NCI-H1105 (cell line): Measurements from ENCODE around the gene PIK3R1.

Source experiments
- DNase-seq: peaks from one replicate; lab custom pipeline; 2025; lab: John Stamatoyannopoulos, UW

Gene PIK3R1

DNA sequence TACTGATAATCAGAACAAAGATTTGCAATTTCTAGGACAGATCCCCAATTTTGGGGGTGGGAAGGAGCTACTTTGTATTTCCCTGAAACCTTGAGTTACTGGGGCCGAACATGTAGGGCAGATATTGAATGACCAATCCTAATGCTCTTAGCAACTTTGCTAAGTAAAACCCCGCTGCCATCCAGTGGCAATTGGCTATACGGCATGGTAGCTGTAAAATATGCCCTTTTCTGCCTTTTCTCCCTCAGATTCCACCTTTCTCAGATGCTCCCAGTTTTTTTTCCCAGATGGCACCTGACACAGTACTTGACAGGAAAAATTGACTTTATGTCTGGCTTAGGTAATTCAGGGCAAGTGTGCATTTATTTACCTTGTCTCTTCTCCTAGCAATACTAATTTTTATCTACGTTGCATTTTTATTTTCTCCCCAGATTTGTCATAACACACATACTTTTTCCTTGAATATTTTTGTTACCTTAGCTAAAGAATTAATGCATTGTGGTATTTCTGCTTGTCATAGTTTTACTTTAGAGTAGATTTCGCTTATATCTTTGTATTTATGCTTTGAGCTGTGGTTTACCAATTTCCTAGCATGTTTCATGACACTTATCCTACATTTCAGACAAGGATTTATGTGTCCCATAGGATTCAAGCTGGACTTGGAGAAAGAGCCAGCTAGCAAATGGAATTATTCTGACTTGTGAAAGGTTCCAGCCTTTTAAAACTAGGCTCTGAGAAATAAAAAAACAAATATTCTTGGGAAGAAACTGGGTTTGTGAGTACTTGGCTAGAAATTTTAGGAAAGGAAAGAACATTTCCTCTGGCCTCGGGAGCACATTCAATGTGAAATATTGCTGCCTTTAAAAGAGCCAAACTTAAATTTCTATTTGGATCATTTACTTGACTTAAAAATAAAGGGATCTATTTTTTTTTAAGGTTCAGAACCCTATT lies 37.4 kb downstream of the PIK3R1 start:
- no peak for DNase-seq

DNA sequence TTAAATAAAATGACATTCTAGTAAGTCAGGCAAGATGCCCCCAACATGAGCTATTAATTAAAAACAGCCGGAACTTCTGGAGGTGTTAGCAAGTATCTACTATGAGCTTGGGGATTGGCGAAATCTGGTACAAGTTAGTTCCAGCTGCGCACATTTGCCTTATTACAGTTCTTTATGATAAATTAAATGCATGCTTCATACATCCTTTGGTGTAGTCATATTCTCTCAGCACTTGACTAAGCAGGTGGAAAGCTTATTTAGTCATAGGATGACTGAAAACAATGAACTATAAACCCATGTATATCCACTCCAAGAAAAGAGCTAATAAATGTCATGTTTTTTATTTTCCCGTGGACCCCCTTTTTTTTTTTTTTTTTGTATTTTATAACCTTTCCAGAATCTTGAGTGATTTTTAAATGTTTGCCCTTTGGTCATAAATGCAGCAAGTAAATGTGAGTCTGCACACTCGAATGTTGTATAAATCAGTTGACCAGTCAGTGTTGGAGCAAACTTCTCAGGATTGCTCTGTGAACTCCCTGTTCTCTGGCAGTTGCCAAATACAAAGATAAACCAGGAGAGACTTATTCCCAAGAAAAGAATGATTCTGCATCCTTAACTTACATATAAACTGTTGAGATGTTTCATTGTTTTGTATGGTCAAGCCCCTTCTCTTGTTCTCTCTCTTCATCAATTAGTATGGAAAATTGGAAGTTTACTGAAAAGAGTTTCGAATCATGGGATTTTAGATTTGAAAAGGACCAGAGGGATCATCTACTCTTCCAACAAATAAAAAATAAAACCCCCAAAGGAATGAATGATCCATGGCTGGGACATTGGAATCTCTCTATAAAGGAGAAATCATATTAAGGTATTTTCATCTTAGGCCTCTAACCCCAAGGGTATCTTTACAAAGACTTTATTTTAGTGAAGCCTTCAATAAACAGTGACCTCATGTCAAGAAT lies 38.3 kb downstream of the PIK3R1 start:
- no peak for DNase-seq

DNA sequence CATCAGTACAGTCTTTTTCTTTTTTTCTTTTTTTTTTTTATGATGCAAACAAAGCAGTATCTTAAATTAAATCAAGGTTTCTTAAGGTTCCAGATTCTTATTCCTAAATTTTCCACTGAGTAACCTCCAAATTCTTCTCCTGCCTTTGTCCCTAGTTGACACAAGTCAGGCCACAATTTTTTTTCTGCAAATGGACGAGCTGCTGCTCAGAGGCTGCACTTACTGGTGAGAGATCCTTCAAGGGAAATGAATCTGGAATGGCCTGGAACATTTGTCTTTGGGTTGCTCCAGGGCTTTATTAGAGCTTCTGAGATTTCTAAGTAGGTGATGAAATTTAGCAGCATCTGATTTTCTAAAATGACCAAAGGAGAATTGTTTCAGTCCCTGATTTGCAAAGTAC lies 39.3 kb downstream of the PIK3R1 start:
- no peak for DNase-seq

GRCh38 chr5:68255305-68256120 lies 40.0 kb downstream of the PIK3R1 start:
- DNase-seq, result no peak

- DNase-seq, result no peak
These were observed 41.7 kb downstream of the PIK3R1 start for GRCh38 chr5:68257210-68257609.

DNA sequence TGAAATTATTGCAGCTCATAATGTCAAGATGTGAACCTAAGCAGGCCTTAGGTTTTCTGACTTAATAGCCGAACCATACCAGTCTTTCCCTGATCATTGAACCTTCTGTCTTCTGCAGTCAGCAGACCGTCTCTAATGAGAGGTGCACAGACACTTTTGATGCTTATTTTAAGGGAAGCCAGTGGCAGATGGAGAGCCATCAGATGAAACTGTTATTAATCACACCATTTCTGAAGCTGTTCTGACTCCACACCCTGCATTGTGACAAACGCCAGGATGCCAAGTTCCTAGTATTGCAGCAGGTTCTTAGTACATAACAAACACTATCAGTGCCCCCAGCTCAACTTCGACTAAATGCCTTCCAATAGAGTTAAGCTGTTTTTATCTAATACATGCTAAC lies 43.0 kb downstream of the PIK3R1 start:
- DNase-seq, result no peak

GRCh38 chr5:68259700-68260099 lies 44.1 kb downstream of the PIK3R1 start:
- DNase-seq, result no peak

GRCh38 chr5:68260467-68260866 lies 44.9 kb downstream of the PIK3R1 start:
- DNase-seq, result no peak

DNA sequence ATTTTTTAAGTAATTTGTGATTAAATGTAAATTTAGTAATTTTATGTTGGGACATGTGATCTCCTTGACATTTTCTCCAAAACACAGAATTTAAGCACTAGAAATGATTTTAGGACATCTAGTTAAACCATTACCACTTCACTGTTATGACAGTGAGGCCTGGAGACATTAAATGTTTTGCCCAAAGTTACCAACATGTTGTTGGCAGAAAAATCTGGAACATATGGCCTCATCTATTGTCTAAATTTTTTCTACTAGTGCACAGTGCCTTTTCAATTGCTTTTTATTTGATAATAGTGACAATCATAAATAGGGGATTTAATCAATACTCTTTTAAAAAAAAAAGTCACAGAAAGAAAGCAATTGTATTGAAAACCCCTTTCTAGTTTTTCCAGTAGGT lies 45.6 kb downstream of the PIK3R1 start:
- DNase-seq, result no peak

DNA sequence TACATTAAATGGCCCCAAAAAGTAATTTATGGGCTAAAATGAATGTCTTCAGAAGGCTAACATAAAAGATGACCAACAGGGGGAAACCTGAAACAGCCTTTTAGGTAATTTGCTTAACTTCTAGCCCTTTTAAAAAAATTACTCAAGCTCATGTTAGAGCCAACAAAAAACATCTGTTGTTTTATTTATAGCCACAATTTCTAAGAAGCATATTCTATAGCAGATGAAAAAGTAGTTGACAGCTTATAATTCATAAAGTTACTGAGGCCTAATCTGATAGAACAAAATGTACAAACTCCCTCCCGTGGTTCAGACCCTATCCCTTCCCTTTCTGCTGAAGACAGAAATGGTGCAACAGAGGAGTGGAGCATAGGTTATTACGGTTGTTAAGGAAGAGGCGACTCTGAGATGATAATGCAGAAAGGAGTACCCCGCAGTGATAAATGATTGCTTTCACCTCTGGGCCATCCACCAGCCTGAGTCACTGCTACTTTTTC lies 46.1 kb downstream of the PIK3R1 start:
- no peak for DNase-seq

DNA sequence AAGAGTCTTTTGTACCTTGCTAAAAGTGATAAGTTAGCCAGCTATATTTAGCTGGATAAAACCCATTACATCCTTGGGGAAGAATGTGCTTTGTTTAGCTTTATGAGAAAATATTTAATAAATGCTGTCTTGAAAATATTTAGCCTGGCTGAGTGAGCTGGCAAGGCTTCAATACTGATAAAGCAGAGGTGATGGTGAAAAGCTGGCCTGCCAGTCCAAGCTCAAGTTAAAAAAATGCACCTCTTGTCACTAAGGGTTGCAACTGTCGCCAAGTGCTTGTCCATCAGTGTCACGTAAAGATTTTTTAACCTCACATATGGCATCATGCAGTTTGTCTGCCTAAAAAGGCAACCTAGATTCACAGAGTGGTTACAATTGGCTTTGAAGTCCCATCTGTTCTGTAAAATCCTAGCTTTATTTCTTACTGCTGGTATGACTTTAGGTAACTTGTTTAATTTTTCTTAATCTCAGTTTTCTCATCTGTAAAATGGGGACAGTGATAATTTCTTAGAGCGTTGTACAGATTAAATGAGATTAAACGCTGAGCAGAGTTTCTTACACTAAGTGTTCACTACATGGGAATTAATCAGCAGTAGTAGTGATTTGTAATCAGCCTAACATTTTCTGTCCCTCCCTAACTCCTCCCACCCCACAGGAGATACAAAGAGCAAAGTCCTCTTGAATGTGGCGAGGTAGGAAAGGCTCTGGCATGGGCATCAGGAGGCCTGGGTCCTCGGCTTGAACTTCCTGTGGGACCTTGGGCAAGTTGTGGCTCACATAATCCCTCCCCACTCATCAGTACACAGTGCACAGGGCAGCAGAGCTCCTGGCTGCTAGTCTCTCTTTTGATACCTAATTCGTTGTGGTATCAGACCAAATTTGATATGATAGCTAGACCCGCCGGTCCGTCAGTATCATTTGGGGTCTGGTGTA lies 48.7 kb downstream of the PIK3R1 start:
- no peak for DNase-seq

- DNase-seq, result no peak
These were observed 49.8 kb downstream of the PIK3R1 start for GRCh38 chr5:68265347-68265746.

DNA sequence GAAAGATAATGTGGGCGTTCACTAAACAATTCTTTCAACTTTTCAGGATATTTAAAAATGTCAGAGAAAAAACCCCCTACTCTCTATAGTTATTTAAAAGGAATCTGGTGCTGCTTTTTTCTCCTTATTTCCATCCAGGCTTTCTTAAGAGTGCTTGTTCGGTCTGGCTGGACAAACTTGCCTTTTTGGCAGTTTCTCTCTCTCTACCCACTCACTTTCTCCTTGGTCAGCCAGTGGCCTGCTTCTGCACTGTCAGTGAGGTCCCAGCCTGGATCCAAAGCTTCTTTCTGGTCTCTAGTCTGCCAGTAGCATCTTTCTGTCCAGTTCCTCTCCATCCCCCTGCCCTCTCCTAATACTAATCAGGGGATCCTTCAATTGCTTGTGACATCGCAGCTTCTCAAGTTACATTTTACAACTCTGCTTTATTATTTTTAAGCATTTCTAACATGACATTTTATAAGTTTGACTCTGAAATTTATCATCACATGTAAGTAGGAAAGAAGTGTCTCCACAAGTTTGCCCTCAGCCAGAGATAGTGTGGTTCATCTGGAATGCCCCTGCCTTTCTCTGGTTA lies 50.4 kb downstream of the PIK3R1 start:
- no peak for DNase-seq

DNA sequence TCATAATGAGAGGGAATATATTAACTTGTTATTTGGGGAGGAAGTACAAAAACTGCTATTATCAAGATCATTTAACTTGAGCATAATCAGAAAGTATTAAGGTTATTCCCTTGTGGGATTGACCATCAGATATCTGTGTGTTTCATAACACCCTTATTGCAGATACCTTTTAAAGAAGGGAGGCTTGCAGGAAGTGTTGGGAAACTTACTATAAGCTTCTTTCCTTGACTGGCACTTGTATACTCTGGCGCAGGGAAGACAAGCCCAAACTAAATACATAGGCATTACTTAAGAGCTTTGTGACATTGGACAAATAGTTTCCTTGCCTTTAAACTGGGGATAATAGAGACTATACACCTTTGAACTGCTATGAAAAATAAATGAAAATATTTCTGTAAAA lies 50.9 kb downstream of the PIK3R1 start:
- DNase-seq, result no peak

DNA sequence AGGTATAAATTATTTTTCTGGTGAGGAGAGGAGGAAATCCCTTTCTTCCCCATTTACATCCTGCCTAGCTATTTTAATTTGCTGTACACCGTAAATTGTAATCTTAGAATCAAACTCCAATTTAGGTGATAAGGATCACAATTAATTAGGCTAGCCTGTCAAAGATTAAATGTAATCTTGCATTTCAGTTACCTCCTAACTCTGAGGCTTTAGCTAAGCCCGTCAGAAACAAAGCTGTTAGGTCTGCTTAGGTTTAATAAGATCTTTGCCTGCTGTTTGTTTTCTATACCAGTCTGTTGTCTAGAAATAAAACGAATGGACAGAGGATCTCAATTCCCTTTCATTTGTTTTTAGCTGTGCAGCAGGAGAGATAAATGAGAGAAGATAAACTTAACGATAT lies 51.5 kb downstream of the PIK3R1 start:
- no peak for DNase-seq

- no peak for DNase-seq
These were observed 52.7 kb downstream of the PIK3R1 start for GRCh38 chr5:68268101-68268851.

GRCh38 chr5:68268852-68269130 lies 53.2 kb downstream of the PIK3R1 start:
- no peak for DNase-seq

- no peak for DNase-seq
These were observed 54.3 kb downstream of the PIK3R1 start for GRCh38 chr5:68269820-68270219.

GRCh38 chr5:68270399-68270975 lies 54.9 kb downstream of the PIK3R1 start:
- no peak for DNase-seq
